NCI-H345 treated with DMSO at 0.1 percent for 48 hours (cell line): Measurements from ENCODE around the gene OFD1.

Source experiments
- DNase-seq: peaks from one replicate; lab custom pipeline; 2025; ENCODE audit not compliant: unreplicated experiment; lab: John Stamatoyannopoulos, UW

OFD1 gene

DNA sequence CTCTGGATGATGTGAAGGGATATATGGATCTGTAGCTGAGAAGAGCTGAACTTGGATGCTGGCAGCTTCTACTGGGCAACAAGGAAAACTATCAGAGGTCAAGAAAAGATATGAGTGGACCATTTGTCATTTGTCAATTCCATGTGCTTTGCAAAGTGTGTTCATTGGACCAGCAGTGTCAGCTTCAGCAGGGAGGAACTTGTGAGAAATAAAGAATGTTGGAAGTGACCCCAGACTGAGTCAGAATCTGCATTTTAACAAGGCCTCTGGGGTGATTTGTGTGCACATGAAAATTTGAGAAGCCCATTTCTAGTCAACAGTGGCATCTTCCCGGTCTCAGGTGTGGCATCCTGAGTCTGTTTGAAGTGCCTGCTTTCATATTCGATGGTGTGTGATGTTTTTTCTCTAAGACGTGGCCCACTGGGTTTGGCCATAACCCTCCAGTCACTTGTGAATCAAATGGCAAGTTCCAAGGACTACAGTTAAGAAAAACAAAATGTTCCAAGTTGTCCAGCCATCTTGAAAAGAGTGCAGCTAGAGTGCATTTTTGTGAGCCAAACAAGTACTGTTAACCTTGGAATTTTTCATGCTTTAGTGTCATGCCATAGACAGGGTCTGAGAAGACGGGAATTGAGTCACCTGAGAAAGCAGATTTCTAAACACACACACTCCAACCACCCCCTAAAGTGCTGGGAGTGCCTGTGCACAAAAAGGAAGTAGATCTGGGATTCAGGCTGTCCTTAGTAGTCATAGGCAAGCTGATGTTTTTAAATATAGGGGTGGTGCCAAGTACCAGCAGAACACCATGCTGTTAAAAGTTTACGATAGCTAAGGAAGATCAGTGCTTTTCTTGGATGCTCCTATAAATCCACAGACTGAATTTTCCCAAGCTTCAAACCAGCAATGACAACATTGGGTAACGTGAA lies 55.9 kb downstream of the OFD1 start:
- DNase-seq: no peak

DNA sequence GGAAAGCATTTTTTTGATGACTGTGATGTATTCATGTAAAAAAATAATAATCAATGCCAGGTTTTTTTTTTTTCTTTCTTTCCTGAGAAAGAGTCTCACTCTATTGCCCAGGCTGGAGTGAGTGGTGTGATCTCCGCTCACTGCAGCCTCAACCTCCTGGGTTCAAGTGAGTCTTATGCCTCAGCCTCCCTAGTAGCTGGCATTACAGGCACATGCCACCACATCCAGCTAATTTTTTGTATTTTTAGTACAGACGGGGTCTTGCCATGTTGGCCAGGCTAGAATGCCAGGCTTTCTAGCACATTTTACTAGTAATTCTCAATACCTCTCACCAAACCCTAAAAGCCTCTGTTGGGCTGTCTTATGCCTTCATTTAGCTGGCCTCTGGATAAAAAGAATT lies 56.6 kb downstream of the OFD1 start:
- no peak for DNase-seq

DNA sequence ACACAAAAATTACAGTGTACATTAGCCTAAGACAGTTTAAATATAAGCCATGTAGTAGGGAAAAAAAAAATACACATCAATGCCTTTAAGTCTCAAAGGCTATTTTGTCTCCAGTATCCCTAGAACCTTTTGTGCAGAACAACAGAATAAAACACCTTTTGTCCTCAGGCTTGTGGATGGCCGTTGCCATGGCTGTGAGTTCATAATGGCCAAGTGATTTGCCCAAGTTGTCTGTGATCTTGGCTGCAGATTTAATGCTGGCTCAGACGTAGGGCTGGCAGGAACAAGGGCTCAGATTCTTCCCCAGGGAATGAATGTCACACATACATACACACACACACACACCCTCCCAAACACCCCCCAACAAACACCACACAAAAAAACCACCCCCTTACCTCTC lies 57.0 kb downstream of the OFD1 start:
- DNase-seq: no peak

DNA sequence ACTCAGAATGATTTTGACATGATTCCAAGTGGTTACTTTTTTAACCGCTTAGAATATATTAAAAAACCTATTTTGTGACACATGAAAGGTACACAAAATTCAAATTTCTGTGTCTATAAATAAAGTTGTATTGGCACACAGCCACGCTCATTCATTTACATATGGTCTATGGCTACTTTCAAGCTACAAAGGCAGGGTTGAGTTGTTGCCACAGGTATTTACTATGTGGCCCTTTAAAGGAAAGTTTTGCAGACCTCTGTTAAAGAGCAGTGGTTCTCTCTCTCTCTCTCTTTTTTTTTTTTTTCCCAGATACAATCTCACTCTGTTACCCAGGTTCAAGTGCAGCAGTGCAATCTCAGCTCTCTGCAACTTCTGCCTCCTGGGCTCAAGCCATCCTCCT lies 59.3 kb downstream of the OFD1 start:
- no peak for DNase-seq

DNA sequence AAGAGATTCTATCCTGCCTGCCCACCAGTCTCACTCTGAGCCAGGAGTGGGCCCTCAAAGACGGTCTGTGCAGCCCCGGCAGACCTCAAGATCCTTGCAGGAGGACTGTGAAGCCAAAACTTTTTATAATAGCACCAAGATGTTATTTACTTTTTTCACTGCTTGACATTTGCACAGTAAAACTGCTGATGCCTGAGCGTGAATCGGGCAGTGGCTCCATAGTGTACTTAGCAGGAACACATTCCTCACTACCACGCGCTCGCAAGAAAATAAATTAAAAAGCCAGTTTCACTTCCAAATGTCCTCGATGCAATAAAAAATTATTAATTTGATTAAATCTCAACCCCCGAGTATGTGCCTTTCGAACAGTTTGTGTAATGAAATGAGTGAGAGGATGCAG lies 59.9 kb downstream of the OFD1 start:
- DNase-seq: no peak

DNA sequence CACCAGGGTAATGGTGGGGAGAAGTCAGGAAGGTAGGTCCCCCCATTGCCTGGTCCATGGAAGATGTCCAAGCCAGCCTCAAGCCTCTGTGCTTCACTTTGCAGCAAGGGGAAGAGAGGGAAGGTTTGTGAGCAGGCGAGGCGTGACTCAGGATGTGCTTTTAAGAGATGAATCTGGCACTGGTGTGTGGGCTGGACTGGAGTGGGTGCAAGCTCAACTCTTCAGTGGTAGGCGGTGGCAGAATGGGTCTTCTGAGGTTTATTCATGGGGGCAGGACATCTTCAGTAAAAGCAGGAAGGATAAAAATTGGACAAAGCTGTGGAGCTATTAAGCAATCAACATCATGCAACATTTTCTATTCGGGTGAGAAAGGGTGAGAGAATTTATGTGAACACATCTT lies 63.0 kb downstream of the OFD1 start:
- DNase-seq: no peak

DNA sequence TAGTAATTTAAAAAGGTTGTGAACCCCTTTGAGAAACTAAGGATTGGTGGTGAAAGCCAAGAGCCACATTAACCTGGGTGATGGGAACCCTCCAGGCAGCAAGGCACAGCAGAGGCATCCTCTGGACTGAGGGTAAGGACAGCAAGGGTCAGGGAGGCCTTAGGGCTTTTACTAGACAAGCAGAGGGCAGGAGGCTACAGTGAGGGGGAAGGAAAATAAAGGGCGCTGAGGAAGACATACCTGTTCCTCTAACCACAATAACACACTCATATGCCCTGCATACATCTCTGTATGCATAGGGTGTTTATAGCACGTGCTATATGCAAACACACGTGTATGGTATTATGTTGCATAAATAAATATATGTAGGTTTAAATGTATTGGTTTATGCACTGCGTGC lies 63.6 kb downstream of the OFD1 start:
- DNase-seq: no peak

DNA sequence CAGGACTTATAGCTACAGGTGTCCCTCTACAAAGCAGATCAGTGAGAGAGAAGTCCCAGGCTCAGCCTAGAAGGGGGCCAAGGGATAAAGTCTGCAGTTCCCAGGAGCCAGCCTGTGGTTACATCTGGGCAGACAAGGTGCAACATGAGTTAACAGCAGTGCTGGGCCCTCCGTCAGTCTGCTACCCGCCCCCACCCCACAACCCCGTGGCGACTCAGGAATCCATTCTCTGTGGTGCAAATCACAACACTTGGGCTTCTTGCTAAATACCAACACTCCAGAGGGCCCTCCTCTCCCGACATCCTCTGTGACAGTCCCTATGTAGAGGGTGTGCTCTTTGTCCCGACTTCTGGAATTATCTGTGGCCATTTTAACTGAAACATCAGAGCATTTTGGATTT lies 68.6 kb downstream of the OFD1 start:
- DNase-seq: no peak

DNA sequence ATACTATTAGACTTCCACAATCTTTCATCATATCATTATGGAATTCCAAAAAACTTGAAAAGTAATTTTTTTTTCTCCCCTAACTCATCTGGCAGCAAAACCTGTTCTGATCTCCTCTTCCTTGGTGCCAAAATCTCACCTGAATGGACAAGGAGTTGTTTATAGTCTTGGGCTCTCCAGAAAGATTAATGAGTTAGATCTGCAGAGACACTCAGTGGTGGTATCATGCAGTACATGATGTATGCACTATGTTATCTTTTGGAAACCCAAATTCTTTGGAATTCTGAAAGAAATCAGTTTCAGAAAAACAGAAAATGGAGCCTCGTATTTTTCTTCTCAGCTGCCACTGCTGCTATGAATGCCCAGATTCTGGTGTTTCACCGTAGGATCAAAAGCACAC lies 70.7 kb downstream of the OFD1 start:
- DNase-seq: no peak

DNA sequence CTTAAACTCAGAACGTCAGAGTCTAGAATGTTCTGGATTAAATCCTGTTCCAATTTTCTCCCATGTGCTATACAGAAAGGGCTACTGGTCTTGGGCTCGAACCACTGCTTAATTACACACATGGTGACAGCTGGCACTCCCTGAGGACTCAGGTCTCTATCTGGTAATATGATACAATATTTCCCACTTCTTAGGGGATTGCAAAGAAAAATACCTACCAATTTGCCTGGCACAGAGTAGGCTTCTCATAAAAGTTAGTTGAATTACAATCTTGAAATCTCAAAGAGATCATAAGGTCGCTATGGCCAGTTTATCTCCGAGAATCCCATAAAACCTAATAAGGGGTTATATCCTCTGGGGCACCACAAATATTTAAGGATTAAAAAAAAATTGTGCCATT lies 73.7 kb downstream of the OFD1 start:
- no peak for DNase-seq

DNA sequence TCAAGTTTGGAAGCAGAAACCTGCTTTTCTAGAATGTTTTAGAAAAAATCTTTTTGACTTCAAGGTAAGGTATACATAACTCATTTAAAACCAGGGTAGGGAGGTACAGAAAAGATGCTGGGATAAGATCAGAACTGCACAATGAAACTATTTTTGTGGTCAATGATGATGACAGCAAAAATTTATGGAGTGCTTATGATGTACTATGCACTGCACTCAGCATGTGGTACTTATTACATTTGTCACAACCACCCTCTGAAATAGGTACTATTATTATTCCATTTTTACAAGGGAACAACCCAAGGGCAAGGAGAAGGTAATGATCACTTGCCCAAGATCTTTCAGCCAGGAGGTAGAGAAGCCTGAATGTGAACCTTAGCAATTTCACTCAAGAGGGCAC lies 74.3 kb downstream of the OFD1 start:
- DNase-seq: no peak

DNA sequence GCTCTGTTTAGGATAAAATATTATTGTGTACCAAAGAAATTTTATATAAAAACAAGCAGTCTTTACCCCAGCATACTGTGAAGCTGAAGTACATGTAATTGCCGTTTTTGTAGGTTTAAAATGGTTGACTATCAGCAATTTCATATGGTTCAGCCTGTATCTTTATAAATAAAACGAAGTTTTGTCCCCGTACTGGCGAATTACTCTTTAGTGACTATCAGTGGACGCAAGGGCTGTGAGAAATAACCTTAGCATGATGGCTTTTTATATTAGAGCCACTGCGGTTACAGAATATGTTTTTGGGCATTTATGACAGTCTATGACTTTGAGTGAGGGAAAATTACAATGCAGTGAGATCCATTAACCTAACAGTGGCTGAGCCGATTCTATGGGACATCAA lies 81.1 kb downstream of the OFD1 start:
- DNase-seq: no peak

DNA sequence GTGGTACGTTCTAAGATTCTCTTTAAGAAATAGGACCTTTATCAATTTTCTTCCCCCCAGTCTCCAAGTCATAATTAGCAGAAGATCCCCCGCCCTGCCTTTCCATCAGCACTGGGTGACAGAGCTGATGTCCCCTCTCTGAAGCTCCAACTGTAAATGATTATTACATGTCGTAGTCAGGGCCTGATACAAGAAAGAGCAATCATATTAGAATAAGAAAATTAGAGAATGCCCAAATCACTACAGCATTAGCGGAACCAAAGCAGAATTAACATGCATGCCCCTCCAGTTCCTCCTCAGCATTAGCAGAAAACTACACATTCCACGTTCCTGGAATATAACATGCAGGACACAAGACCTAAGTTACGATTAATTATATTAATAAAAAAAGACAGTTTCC lies 81.6 kb downstream of the OFD1 start:
- no peak for DNase-seq

DNA sequence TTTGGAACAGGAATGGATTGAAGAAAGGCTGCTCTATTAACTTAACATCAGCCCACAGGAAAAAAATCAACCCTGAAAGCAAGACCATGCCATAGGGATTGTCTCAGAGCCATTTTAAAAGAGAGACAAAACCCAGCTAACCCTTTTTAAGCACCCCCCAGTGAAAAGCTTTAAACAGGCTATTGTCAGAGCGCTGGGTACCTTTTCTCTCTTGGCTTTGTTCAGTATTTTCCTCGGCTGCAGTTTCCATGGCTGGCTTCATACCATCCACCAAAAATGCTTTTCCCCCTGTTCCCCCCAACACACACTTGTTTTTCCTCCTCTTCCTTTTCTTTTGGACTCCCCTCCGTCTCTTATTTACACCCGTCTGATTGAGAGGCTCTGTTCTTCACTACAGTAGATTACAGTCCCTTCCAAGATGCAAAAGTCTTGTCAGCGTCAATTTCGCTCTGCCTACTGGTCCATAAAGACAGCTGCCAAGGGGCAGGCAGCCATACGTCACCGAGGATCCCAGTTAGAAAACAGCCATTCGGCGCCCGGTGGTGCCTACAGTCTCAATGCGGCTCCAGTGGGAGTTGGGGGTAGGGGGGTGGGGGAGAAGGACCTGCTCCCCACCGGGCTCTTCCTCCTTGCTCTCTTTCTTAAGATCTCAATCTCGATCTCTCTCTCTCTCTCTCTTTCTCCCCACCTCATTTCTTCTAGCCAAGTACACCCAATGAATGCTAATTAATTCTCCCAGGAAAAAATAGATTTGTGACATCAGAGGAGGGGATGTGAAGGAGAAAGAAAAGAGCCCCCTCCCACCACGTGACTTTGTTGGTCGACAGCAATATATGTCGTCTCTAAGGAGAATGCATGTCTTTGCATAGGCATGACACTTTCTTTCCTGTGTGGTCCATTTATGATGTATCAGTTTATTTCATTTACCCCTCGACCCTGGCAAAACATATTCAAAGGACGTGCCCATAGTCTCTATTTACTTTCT lies 82.4 kb downstream of the OFD1 start, which contains the start of gene GPM6B:
Gene GPM6B, minus strand, starts transcription at position 451 of the 985 bp plus-strand sequence. Its CDS starts 189 bp downstream, at position 262.
- no peak for DNase-seq
